Epithelial cell of esophagus (primary cell): Measurements from ENCODE around the gene DHX35.

Experiments
- DNase-seq: peaks from one replicate; pipeline ENCODE4 v3.0.0; 2010; ENCODE audit warnings: low read depth
- H3K4me3 ChIP-seq: 2 replicates; pipeline ENCODE4 v1.5.1; 2011; ENCODE audit warnings: mild to moderate bottlenecking, low read length, control low read depth
- TF ChIP-seq, protein P1 (sequence below): IDR thresholded peaks from 2 replicates; pipeline ENCODE4 v1.5.1; 2011; ENCODE audit warnings: low read depth, mild to moderate bottlenecking, low read length, control low read depth, inconsistent platforms; ENCODE audit not compliant: insufficient read depth; ENCODE audit errors: missing control alignments

Gene DHX35

DNA sequence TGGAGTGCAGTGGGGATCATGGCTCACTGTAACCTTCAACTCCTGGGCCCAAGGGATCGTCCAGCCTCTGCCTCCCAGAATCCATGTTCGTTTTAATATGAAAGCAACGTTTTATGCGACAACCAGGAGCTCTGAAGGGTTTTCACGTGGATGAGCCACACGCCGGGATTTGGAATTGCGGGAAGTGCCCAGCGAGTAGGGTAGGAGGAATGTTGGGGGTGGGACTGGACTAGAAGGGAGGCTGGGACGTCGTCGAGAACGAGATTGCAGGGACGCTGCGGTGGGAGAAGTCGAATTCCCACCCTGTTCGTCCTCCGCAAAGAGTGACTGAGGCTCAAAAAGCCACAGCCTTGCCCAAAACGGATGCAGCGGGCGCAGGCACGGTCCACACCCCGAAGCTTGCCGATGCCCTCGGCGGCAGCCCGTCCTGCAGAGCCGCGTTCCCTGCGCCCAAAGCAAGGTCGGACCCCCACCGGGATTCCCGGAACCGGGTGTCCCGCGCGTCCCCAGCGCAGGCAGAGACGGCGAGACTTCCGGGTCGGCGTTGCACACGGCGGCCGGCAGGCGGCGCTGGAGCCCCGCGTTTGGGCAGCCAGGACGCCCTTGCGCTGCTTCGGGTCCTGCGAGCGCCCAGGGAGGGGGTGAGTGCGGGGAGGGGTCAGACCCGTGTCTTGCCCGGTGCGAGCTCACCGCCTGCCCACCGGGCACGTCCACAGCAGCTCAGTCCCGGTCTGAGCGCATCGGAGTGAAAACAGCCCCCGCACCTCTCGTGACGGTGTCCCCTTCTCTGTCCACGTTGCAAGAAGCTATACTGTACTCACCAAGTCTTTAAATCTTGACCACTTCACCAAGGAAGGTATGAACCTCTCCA, 87.8 kb downstream of the DHX35 start:
- H3K4me3 ChIP-seq, result peak overlapping the region; percentile 75
- TF ChIP-seq, protein P1, sequence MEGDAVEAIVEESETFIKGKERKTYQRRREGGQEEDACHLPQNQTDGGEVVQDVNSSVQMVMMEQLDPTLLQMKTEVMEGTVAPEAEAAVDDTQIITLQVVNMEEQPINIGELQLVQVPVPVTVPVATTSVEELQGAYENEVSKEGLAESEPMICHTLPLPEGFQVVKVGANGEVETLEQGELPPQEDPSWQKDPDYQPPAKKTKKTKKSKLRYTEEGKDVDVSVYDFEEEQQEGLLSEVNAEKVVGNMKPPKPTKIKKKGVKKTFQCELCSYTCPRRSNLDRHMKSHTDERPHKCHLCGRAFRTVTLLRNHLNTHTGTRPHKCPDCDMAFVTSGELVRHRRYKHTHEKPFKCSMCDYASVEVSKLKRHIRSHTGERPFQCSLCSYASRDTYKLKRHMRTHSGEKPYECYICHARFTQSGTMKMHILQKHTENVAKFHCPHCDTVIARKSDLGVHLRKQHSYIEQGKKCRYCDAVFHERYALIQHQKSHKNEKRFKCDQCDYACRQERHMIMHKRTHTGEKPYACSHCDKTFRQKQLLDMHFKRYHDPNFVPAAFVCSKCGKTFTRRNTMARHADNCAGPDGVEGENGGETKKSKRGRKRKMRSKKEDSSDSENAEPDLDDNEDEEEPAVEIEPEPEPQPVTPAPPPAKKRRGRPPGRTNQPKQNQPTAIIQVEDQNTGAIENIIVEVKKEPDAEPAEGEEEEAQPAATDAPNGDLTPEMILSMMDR, result peak; percentile 67
- peak; percentile 63 for DNase-seq

DNA sequence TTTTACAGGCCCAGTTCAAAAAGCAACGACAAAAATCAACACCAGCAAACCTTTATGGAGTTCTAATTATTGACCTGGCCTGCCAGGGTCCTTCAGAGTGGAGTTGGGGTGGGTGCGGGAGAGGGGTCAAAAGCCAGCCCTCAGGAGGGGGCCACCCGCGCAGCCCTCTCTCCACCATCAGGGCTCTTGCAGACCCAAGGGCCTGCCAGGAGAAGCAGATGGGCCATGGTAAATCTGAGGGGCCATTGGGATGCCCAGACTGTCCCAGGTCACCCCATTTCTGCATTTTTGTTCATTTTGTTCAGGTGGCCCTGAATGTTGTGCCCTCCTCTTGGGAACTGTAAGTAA, 88.4 kb downstream of the DHX35 start:
- DNase-seq, result no peak
- TF ChIP-seq, protein P1, result no peak

DNA sequence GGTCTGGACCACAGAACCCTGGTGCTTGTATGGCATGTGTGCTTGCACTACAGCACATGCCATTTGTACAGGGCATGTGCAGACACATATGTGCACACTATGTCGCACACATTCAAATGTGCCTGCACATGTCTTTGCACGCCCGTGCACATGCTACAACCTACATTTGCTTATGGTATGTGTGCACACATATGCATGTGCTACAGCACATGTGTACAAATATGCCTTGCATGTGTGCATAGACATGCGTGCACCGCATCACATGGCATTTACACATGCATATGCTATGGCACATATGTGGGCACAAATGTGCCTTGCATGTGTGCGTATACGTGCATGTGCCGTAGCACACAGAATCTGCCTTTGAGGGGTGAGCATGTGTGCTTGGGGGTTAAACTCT, 90.5 kb downstream of the DHX35 start:
- no peak overlapping the region for H3K4me3 ChIP-seq
- DNase-seq, result no peak
- TF ChIP-seq, protein P1, result no peak

More for the DNA sequence above, 88.4 kb downstream of the DHX35 start:
- peak overlapping the region; percentile 75 for H3K4me3 ChIP-seq

DNA sequence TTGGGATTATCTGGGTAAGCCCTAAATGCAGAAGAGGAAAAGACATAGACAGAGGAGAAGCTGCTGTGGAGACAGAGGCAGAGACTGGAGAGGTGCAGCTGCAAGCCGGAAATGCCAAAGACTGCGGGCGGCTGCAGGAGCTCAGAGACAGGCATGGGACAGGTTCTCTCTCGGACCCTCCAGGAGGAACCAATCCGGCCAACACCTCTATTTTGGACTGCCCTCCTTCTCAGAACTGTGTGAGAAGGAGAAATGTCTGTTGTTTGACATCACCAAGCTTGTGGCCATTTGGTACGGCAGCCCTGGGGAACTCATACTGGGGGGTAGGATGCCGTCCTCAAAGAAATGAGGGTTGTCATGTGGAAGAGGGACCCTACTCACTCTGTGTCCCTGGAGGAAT, 95.0 kb downstream of the DHX35 start:
- no peak for DNase-seq
- TF ChIP-seq, protein P1, result no peak
- no peak overlapping the region for H3K4me3 ChIP-seq

DNA sequence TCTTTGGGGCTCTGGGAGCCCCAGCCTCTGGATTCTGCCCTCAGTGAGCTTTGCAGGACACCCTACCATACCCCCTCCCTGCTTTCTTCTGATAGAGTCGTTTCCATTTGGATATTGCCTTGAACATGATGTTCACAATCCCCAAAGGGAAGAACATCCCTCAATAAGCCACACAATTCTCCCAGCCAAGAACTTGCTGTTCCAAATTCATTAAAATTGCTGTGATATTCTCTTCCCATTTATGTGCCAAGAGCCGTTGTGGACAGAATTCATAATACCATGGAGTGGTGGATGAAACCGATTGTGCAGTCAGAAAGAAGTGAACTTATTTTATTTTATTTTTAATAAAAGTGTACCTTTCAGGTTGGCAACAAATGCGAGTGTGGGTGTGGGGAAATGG, 95.8 kb downstream of the DHX35 start:
- H3K4me3 ChIP-seq, result no peak overlapping the region
- TF ChIP-seq, protein P1, result no peak
- DNase-seq, result no peak

DNA sequence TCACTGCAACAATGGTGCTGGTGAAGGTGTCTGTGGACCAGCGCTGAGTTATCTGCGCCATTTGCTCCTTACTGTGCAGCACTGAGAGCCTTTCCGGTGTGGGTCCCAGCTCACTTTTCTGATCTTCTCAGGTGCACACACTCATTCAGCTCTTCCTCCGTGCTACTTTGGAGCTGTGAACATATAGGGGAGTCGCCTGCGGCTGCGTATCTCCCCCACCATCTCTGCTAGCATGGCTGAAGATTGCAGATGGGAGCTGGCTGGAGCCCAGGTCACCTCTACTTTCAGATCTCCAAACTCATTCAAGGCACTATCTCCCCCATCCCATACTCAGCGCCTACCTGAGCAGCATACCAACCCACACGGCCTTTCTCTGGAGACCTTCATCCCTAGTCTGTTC, 96.9 kb downstream of the DHX35 start:
- H3K4me3 ChIP-seq, result no peak overlapping the region
- DNase-seq, result no peak
- TF ChIP-seq, protein P1, result no peak
